Ureter (tissue), 1 donor: ENCODE measurements around the gene TUG1. TPM values are rescaled to one million over a fixed set of nuclear protein-coding genes. Genes with fewer than 3 reads are reported as not detected.

Experiments
- DNase-seq: peaks from one replicate; pipeline ENCODE4 v3.0.0-alpha.2; 2020; ENCODE audit warnings: low spot score
- total RNA-seq: library from RNA; stranded (reverse); gene quantifications from one replicate; pipeline ENCODE4 v1.2.4, GENCODE V29; 2023
- donor health status: DM: yes; HTN: yes; CAD: no.

The TUG1 gene
- 119 TPM for total RNA-seq

DNA sequence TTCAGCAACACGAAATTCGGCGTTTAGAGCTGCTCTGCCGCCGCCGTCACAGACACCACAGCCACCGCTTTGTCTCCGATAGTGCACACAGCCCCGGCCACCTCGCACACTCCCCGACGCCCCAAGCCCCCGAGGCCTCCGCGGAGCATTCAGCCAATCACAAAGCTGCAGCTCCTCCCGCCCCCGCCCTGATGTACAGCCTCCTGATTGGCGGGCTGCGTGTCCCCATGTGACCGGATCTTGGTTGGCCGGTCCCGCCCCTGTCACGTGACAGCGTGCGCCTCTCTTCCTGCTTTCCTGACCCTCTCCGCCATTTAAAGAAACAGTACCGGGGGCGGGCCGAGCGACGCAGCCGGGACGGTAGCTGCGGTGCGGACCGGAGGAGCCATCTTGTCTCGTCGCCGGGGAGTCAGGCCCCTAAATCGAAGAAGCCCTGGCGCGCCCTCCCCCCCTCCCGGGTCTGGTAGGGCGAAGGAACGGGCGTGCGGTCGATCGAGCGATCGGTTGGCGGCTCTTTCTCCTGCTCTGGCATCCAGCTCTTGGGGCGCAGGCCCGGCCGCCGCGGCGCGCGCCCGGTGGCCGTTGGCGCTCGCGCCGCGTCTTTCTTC, at the start of gene TUG1:
TSS of gene TUG1 (plus strand) at position 342 of the 608 bp plus-strand sequence.
- peak; percentile 99 for DNase-seq

GRCh38 chr22:30919973-30920372, 49.1 kb upstream of the TUG1 start:
- no peak for DNase-seq

GRCh38 chr22:30920407-30920806, 48.7 kb upstream of the TUG1 start:
- peak; percentile 84 for DNase-seq

DNA sequence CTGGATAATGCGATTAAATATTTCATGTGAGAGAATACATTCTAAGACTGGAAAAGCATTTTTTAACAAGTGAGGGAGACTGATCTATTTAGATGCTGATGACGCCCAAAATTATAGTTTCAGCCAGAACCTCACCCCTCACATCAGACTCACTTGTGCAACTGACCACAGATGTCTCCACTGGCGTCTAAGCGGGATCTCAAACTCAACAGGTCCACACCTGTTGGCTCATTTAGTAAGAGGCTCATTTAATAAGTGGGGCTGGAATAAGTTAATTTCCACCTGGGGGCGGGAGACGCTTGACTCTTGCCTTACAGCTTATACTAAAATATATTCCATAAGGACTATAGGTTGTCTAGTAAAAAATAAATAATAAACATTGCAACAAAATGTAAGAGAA, 48.0 kb upstream of the TUG1 start:
- no peak for DNase-seq

GRCh38 chr22:30922151-30922611, 46.9 kb upstream of the TUG1 start:
- DNase-seq, result peak; percentile 77

DNA sequence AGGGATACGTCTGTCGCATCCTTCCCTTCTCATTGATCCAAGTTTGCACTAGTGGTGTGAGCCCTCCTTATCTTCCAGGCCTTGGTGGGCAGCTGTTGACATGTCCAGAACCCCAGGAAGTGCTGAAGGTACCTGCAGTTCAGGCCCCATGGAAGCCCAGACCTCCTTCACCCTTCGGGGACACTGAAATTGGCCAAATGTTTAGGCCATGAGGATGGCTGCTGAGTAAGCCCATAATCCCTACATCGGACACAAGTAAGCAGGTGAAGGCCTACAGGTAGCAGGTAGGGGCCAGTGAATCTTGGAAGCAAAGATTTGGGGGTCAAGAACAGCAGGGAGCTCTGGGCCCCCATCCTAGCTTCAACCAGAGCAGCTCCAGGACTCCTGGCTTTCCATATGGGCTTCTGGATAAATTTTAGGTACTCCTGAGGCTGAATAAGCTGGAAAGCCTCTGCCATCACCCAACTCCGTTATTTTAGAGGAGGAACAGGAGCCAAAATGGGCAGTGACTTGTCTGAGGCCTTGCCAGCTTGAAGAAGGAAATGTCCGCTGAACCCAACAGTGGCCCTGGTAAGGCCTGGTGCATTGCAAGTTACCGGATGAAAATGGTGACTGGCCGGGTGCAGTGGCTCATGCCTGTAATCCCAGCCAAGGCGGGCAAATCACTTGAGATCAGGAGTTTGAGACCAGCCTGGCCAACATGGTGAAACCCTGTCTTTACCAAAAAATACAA, 45.7 kb upstream of the TUG1 start:
- no peak for DNase-seq

GRCh38 chr22:30925667-30926066, 43.4 kb upstream of the TUG1 start:
- DNase-seq, result no peak

- DNase-seq, result no peak
Observed at GRCh38 chr22:30926706-30927105, 42.4 kb upstream of the TUG1 start.

DNA sequence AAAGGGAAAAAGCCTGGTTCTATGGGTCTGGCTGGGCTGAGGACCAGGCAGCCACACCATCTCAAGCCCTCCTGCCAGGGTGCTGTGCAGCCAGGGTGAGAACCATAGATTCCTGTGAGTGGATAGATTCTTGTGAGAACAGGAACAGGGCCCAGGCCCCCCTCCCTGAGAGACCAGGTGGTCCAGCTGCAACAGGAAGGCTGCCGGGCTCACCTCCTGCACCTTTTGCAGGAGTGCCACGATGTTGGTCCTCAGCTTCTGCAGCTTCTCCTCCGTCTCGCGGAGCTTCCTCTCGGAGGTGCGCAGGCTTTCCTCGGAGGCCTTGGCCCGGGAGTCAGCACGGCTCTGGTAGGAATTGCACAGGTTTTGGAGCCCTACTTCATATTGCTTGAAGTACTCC, 41.3 kb upstream of the TUG1 start:
- no peak for DNase-seq

DNA sequence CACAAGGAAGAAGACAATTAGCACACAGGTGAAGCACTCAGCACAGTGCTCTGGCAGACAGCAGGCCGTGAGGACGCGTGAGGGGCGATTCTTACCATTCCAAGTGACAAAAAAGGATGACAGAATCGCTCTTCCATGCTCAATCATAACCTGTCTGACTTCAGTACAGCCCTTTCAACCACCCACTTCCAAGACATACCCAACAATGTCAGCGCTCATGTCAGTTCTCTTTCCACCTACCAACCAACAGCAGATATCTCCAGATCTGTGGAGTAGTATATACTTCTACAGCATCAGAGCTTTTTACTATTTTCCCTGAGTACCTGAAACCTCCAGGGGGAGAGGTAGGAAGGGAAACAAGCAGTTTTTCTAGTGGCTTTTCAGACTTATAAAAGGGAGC, 40.7 kb upstream of the TUG1 start:
- DNase-seq, result no peak

- DNase-seq, result no peak
Observed at GRCh38 chr22:30930228-30930627, 38.8 kb upstream of the TUG1 start.

DNA sequence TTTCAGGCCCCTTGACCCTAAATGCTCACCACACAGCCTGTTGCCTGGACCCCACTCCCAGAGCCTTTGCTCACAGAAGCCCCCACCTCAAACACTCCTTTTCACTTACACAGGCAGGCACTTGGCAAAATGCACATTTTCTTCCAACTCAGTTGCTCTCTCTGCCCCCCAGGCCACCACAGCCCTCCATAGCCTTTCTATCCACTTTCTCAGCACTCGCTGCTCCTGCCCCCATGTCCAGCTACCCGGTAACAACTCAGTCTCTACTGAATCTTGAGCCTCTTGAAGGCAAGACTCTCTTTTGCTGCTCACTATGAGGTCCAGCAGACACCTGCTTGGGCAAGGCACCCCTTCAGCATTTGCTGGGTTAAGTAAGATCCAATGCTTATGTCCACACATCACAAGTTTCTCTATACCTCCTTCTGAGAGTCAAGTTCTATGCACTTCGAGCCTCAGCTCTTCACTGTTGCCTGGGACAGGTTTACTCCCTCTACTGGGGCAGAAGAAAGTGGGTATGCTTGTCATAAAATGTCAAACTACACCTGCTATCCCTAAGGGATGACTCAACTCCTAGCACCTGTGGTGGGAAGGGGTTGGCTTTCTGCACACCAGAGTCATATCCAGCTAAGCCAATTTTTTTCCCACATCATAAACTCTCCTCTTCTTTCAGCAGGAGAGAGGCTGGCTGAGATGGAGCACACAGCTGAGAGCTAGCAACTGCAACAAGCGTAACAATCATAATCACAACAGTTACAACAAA, 37.3 kb upstream of the TUG1 start:
- DNase-seq, result no peak

GRCh38 chr22:30932661-30933060, 36.4 kb upstream of the TUG1 start:
- no peak for DNase-seq

DNA sequence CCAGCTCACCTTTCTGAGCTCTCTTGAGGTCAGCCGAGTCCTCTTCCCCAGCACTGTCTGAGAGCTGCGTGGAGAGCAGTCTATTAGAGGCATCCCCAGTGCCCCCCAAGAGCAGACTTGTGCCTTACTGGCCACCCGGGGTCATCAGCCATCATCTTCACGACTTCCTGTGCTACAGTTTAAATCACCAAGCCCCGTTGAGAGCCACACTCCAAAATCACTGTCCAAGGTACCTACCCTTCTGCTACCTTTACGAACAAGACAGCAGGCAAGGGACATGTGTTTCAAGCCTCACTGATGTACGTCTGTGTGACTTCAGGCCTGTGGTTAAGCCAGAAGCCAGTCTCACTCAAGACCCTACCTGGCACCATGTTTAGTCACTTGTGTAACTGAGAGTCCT, 35.6 kb upstream of the TUG1 start:
- DNase-seq, result no peak

DNA sequence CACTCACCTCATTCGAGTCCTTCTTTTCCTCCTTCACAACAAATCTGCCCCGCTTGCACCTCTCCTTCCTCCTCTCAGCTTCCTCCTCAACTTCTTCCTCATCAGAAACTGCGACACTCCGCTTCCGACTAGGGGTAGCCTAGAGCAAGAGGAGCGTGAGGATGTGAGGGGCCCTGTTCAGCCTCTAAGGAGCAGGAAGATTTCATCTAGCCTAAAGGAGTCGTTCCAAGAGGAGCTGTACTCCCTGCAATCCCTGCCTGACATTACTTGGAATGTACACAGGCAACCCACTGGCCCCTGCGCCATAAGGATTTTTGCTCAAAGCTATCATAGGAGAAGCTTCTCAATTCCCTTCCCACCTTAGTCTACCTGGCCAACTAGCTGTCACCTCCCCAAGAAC, 35.0 kb upstream of the TUG1 start:
- no peak for DNase-seq

DNA sequence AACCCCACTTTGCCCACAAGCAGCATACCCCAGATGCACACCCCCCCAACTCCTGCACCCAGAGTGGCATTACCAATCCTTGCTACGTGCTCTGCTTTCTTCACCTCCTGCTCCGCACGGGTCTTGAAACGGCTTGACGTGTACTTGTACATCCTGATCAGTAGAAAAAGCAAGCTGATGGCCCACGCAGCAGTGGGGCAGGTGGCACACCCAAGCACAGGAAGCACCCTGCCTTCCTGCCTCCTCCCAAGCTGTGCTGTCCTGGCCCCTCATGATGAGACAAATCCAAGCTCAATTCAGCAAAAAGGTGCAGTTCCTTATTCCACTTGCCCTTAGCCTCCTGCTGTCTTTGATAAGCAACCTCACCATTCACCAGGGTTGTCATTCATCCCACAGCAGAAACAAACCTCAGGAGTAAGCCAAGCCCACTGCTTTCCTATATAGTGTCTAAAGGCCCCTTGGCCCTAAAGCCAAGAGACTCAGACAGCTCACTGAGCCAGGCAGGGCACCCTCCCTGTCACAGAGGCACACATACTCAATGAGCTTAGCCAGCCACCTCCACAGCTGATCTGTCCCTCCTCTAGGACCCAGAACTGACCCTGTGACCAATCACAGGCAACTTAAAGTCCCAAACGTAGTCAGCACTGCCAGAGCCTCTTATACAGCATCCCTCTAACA, 28.2 kb upstream of the TUG1 start:
- no peak for DNase-seq

DNA sequence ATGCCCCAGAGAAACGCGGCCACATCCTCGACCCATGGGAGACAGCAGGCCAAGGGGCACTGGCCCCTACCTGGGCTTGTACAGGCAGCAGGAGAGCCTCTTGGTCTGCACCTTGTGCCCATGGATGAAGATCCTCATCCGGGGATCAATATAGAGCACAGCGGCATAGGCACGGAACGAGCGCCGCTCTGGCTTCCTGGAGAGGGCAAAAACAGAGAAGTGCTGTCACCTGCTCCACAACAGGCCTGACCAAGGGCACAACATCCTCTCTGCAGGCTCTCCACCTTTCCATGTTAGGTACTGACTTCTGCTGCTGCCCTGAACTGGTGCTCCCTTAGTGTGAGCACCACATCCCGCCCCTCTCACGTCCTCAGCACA, 27.7 kb upstream of the TUG1 start:
- DNase-seq, result no peak

GRCh38 chr22:30943368-30943767, 25.7 kb upstream of the TUG1 start:
- no peak for DNase-seq

DNA sequence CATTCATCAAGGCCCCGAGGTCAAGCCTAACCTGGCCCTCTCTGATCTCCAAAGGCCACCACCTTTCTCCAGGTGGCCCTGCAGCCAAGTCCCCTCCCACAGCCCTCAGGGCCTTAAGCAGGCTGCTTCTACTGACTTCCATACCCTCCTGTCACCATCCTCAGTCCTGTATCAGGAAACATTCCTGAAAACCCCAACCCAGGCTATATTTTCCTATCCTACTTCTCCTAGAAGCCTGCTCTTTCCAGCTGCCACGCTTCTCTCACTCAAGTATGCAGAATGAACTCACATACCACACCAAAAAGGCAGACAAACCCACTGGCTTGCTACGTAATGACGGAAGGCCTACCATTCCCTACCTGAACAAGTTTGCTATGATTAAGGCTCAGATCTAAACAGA, 24.1 kb upstream of the TUG1 start:
- DNase-seq, result no peak

DNA sequence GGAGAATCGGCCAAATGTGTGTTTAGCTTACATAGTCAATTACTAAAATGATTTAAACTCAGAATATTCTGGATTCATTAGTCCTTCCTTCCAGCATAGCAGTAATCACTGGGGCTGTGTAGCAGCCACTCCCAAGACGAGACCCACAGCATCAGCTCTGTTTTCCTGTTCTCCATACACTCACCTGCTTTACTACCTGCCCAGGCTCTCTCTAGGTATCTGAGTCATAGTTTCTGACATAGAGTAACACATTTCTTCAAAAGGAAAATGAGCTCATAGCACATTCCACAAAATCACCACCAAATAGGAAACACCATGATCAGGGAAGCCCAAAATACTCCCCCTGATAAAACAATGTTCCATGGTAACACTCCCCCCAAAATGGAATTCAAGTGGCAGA, 23.4 kb upstream of the TUG1 start:
- DNase-seq, result no peak

GRCh38 chr22:30946354-30946753, 22.7 kb upstream of the TUG1 start:
- DNase-seq, result no peak

DNA sequence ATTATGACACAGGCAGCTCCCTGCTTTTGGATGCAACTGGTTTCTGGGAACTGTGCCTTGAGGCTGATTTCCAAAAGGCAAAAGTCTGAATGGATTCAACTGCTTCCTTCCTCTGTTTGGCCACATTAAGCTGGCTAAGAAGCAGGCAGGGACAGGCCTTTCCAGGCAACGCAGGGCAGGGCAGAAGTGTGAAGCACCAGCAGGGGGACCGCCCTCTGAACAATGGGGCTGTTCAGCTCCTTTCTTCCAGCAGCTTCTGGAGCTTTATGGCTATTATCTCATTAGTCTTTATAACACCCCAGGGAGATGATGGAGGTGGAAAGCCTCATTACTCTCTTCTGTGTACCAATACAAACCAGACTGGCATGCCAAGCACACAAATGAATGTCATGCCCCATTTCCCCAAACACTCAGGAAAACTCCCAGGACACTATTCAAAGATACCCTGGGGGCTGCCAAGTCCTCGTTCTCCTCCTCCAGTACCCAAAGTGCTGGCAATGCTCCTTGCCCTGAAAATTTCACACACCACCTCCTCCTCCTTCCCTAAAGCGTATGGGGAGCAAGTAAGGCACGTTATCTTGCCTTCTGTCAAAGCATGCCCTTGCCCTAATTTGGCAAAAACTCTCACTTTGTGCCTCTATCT, 21.8 kb upstream of the TUG1 start:
- peak; percentile 64 for DNase-seq
